ENCODE measurements around the gene TUNAR.

Gene TUNAR

GRCh38 chr14:95876761-95877538, at the start of gene TUNAR:
TSS of gene TUNAR (plus strand) at chr14:95876832.
- DNase-seq: no peak

- DNase-seq: no peak
Observed at GRCh38 chr14:95828649-95829265, 47.9 kb upstream of the TUNAR start.

GRCh38 chr14:95829321-95829720, 47.3 kb upstream of the TUNAR start:
- DNase-seq: no peak

- no peak for DNase-seq
Observed at GRCh38 chr14:95830386-95830785, 46.2 kb upstream of the TUNAR start.

GRCh38 chr14:95831041-95831440, 45.6 kb upstream of the TUNAR start:
- DNase-seq: no peak

GRCh38 chr14:95831468-95831867, 45.2 kb upstream of the TUNAR start:
- no peak for DNase-seq

GRCh38 chr14:95832012-95832411, 44.6 kb upstream of the TUNAR start:
- no peak for DNase-seq

- DNase-seq: no peak
Observed at GRCh38 chr14:95833429-95833828, 43.2 kb upstream of the TUNAR start.

GRCh38 chr14:95834496-95834895, 42.1 kb upstream of the TUNAR start:
- no peak for DNase-seq

GRCh38 chr14:95835121-95835730, 41.4 kb upstream of the TUNAR start:
- no peak for DNase-seq

GRCh38 chr14:95838862-95839261, 37.8 kb upstream of the TUNAR start:
- no peak for DNase-seq

GRCh38 chr14:95840094-95840700, 36.4 kb upstream of the TUNAR start:
- DNase-seq: no peak

- no peak for DNase-seq
Observed at GRCh38 chr14:95841668-95842067, 35.0 kb upstream of the TUNAR start.

- no peak for DNase-seq
Observed at GRCh38 chr14:95849761-95850160, 26.9 kb upstream of the TUNAR start.

- DNase-seq: no peak
Observed at GRCh38 chr14:95850429-95850828, 26.2 kb upstream of the TUNAR start.

GRCh38 chr14:95855606-95856005, 21.0 kb upstream of the TUNAR start:
- DNase-seq: no peak

GRCh38 chr14:95857275-95857674, 19.4 kb upstream of the TUNAR start:
- no peak for DNase-seq

GRCh38 chr14:95858893-95859292, 17.7 kb upstream of the TUNAR start:
- no peak for DNase-seq

- DNase-seq: no peak
Observed at GRCh38 chr14:95862243-95862642, 14.4 kb upstream of the TUNAR start.

GRCh38 chr14:95863295-95863694, 13.3 kb upstream of the TUNAR start:
- no peak for DNase-seq

GRCh38 chr14:95869776-95870175, 6.9 kb upstream of the TUNAR start:
- DNase-seq: no peak

- DNase-seq: no peak
Observed at GRCh38 chr14:95870772-95871171, 5.9 kb upstream of the TUNAR start.

GRCh38 chr14:95871531-95871930, 5.1 kb upstream of the TUNAR start:
- peak; percentile 53 to 67 for DNase-seq

- DNase-seq: no peak
Observed at GRCh38 chr14:95872777-95873176, 3.9 kb upstream of the TUNAR start.
